IPS-20b (cell line): ENCODE results near the gene KCNA2.

ENCODE experiments used
- H3K27ac ChIP-seq: one replicate; pipeline ENCODE4 v1.5.1; 2013; ENCODE audit warnings: low read length
- H3K27me3 ChIP-seq: 2 replicates; pipeline ENCODE4 v1.6.1; 2013; ENCODE audit warnings: mild to moderate bottlenecking, low read length, inconsistent platforms; ENCODE audit not compliant: insufficient read depth
- H3K36me3 ChIP-seq: 2 replicates; pipeline ENCODE4 v1.6.1; 2013; ENCODE audit warnings: low read depth, mild to moderate bottlenecking, inconsistent platforms, low read length, moderate library complexity; ENCODE audit not compliant: insufficient read depth
- H3K4me1 ChIP-seq: 2 replicates; pipeline ENCODE4 v1.6.1; 2013; ENCODE audit warnings: mild to moderate bottlenecking, control low read depth, inconsistent platforms, low read length, moderate library complexity; ENCODE audit not compliant: insufficient read depth
- H3K4me3 ChIP-seq: 2 replicates; pipeline ENCODE4 v1.5.1; 2013; ENCODE audit warnings: mild to moderate bottlenecking, low read length, inconsistent platforms
- H3K9ac ChIP-seq: 2 replicates; pipeline ENCODE4 v1.6.1; 2013; ENCODE audit warnings: low read depth, mild to moderate bottlenecking, inconsistent platforms, low read length, moderate library complexity
- H3K9me3 ChIP-seq: 2 replicates; pipeline ENCODE4 v1.6.1; 2013; ENCODE audit warnings: mild to moderate bottlenecking, low read depth, low read length, inconsistent platforms; ENCODE audit not compliant: insufficient read depth

The KCNA2 gene

GRCh38 chr1:110608247-110608646 lies 2.1 kb upstream of the KCNA2 start:
- H3K4me3 ChIP-seq, result peak overlapping the region; percentile 54; the same call in 1 of the 2 replicates
- H3K9ac ChIP-seq, result no peak overlapping the region
- H3K9me3 ChIP-seq, result no peaks in the 10 kb centered on the region
- H3K27ac ChIP-seq, result no peak overlapping the region
- no peaks in the 10 kb centered on the region for H3K36me3 ChIP-seq
- peaks cover 9% of the 10 kb centered on the region for H3K4me1 ChIP-seq
- peaks cover 96% of the 10 kb centered on the region for H3K27me3 ChIP-seq

GRCh38 chr1:110607536-110608230 lies 1.5 kb upstream of the KCNA2 start:
- Histone ChIP-seq H3K9me3 (no peaks in the 10 kb centered on the region), H3K9ac (no peak overlapping the region), H3K27me3 (peaks cover 96% of the 10 kb centered on the region), H3K36me3 (no peaks in the 10 kb centered on the region), H3K4me3 (peak overlapping the region; percentile 54; the same call in 1 of the 2 replicates), H3K4me1 (peaks cover 9% of the 10 kb centered on the region), H3K27ac (no peak overlapping the region)

GRCh38 chr1:110606657-110607535 lies 738 bp upstream of the KCNA2 start:
- H3K4me3 ChIP-seq, result peak overlapping the region; percentile 78
- H3K9ac ChIP-seq, result no peak overlapping the region
- peaks cover 96% of the 10 kb centered on the region for H3K27me3 ChIP-seq
- peaks cover 9% of the 10 kb centered on the region for H3K4me1 ChIP-seq
- no peaks in the 10 kb centered on the region for H3K9me3 ChIP-seq
- no peak overlapping the region for H3K27ac ChIP-seq
- no peaks in the 10 kb centered on the region for H3K36me3 ChIP-seq

- Histone ChIP-seq H3K9me3 (no peaks in the 10 kb centered on the region), H3K27me3 (peaks cover 86% of the 10 kb centered on the region), H3K36me3 (no peaks in the 10 kb centered on the region), H3K27ac (no peak overlapping the region), H3K4me1 (peaks cover 9% of the 10 kb centered on the region), H3K9ac (no peak overlapping the region), H3K4me3 (peak overlapping the region; percentile 78)
Observed at GRCh38 chr1:110605446-110605845, 712 bp downstream of the KCNA2 start.

GRCh38 chr1:110604586-110605148 lies 1.5 kb downstream of the KCNA2 start:
- Histone ChIP-seq H3K9me3 (no peaks in the 10 kb centered on the region), H3K4me1 (peaks cover 9% of the 10 kb centered on the region), H3K36me3 (no peaks in the 10 kb centered on the region), H3K27ac (no peak overlapping the region), H3K9ac (no peak overlapping the region), H3K4me3 (no peak overlapping the region), H3K27me3 (peaks cover 78% of the 10 kb centered on the region)

- Histone ChIP-seq H3K4me1 (peaks cover 7% of the 10 kb centered on the region), H3K9me3 (no peaks in the 10 kb centered on the region), H3K9ac (no peak overlapping the region), H3K27me3 (peaks cover 62% of the 10 kb centered on the region), H3K36me3 (no peaks in the 10 kb centered on the region), H3K27ac (no peak overlapping the region), H3K4me3 (no peak overlapping the region)
Observed at GRCh38 chr1:110603058-110603457, 3.1 kb downstream of the KCNA2 start.

- H3K4me3 ChIP-seq, result no peak overlapping the region
- H3K36me3 ChIP-seq, result no peaks in the 10 kb centered on the region
- peaks cover 6% of the 10 kb centered on the region for H3K4me1 ChIP-seq
- H3K27me3 ChIP-seq, result peaks cover 56% of the 10 kb centered on the region
- H3K9me3 ChIP-seq, result no peaks in the 10 kb centered on the region
- no peak overlapping the region for H3K27ac ChIP-seq
- no peak overlapping the region for H3K9ac ChIP-seq
Observed at GRCh38 chr1:110602466-110602865, 3.7 kb downstream of the KCNA2 start.

GRCh38 chr1:110601332-110601731 lies 4.8 kb downstream of the KCNA2 start:
- no peaks in the 10 kb centered on the region for H3K9me3 ChIP-seq
- H3K36me3 ChIP-seq, result no peaks in the 10 kb centered on the region
- H3K4me3 ChIP-seq, result no peak overlapping the region
- H3K9ac ChIP-seq, result no peak overlapping the region
- H3K27me3 ChIP-seq, result peaks cover 53% of the 10 kb centered on the region
- peaks cover 6% of the 10 kb centered on the region for H3K4me1 ChIP-seq
- no peak overlapping the region for H3K27ac ChIP-seq

GRCh38 chr1:110600716-110601115 lies 5.4 kb downstream of the KCNA2 start:
- H3K4me3 ChIP-seq, result no peak overlapping the region
- no peaks in the 10 kb centered on the region for H3K9me3 ChIP-seq
- peaks cover 5% of the 10 kb centered on the region for H3K4me1 ChIP-seq
- H3K9ac ChIP-seq, result no peak overlapping the region
- no peak overlapping the region for H3K27ac ChIP-seq
- H3K36me3 ChIP-seq, result no peaks in the 10 kb centered on the region
- H3K27me3 ChIP-seq, result peaks cover 49% of the 10 kb centered on the region

- peaks cover 30% of the 10 kb centered on the region for H3K27me3 ChIP-seq
- no peak overlapping the region for H3K4me3 ChIP-seq
- H3K4me1 ChIP-seq, result 0 out of 2 replicates have a peak, but pooled peaks cover 3% of the 10 kb centered on the region
- no peak overlapping the region for H3K9ac ChIP-seq
- no peak overlapping the region for H3K27ac ChIP-seq
- no peaks in the 10 kb centered on the region for H3K36me3 ChIP-seq
- H3K9me3 ChIP-seq, result no peaks in the 10 kb centered on the region
Observed at GRCh38 chr1:110597966-110598365, 8.2 kb downstream of the KCNA2 start.

- no peak overlapping the region for H3K4me3 ChIP-seq
- H3K27ac ChIP-seq, result no peak overlapping the region
- H3K27me3 ChIP-seq, result peaks cover 19% of the 10 kb centered on the region
- no peaks in the 10 kb centered on the region for H3K36me3 ChIP-seq
- 0 out of 2 replicates have a peak, but pooled peaks cover 3% of the 10 kb centered on the region for H3K4me1 ChIP-seq
- H3K9ac ChIP-seq, result no peak overlapping the region
- H3K9me3 ChIP-seq, result no peaks in the 10 kb centered on the region
Observed at GRCh38 chr1:110596312-110596711, 9.8 kb downstream of the KCNA2 start.
